GM21515 (cell line): ENCODE results near the gene P2RY6.

Source experiments
- ATAC-seq: cut with Tn5 transposase; IDR thresholded peaks from one replicate; pipeline ENCODE4 v1.9.1; 2021; ENCODE audit not compliant: unreplicated experiment

The P2RY6 gene

DNA sequence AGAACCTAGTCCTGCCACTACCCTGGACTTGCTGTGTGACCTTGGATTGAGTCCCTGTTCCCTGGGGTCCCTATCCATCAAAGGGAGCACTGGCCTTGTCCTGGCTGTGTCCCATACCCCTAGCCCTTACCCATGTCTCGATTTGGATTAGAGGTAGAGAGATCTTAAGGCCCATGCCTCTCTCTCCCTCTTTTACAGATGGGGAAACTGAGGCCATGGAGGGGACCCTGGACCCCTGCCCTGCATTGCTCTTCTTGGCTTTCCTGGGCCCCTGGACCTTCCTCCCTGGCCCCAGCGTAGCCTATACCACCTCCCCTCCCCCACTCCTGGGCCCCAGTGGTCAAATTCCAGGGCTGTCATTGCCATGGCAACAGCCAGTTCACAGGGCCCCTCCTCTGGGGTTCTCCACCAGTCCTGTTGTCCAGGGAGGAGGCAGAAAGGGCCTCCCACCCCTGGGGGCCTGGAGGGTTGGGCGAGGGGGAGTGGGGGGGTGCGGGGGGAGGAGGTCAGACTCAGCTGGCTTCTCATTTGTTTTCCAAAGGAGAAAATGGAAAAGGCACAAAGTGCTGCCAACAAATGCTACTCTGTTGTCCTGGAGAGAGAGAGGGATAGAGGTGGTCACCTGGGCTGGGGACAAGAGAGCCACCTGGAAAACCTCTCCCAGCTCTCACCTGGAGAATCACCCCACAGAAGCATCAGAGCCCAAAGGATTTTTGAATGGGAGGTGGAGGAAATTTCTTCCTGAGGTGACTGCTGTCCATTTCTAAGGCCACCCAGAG, 59.2 kb downstream of the P2RY6 start:
- ATAC-seq = no peak

- no peak for ATAC-seq
These were observed 61.0 kb downstream of the P2RY6 start for GRCh38 chr11:73333173-73333572.

DNA sequence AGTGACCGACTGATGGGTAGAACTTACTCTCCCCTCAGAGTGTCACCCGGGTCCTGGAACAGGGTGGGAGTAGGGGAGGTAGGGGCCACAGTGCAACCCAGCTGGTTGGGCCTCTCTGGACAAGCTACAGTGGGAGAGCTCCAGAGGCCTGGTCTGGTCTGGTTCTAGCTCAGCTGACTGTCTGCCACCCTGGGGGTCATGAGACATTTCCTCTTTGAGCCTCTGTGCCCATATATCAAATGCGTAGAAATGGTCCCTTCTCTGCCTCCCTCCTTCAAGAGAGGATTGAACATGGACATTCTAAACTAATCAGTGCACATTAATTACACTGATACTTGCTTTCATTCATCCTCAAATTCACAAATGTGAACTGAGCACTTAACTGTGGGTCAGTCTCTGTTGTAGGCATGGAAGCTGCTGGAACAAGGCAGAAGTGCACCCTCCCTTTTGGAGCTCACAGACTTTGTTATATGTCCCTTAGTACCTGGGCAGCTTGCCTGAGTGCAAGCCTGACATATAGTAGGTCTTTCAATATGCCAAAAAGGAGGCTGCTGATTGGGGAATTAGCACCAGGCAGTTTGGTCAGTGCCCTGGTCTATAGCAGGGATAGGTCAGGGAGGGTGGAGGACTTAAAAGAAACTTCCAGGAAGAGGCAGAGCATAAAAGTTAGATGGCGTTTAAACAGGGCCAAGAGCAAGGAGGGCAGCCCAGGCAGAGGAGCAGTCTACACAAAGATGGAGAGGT, 61.7 kb downstream of the P2RY6 start:
- ATAC-seq = no peak

DNA sequence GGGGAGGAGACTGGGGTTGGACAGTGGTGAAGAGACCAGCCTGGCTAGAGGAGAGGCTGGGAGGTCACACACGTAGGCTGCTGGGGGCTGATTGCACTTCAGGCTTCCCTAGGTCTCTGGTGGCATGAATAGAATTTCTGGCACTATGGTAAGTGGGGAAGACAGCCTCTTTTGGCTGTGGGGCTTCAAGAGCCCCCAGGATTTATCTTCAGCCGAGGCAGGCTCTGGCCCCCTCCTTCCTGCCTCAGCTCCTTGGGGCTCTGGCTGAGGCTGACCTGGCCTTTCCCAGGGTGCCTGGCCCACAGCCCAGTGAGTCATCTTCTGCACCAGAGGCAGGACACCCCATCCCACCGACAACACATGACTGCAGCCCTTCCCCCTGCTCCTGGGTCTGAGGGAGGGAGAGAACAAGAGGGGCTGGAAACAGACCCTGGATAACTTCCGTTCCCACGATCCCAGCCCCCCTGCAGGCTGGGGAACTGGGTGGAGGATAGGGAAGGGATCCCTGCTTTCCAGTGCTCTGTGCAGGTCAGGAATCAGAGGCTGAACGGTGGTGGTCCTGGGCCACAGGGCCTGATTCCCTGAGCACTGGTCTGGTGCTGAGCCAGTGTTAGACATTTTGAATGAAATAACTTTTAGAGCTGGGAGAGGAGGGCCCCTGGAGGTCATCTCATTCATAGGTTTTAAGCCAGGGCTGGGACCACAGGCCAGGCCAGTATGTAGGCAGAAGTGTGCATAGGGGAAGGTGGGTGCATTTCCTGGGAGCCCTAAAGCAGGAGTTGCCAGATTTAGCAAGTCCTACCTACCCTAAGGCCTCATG, 62.5 kb downstream of the P2RY6 start:
- ATAC-seq = no peak

DNA sequence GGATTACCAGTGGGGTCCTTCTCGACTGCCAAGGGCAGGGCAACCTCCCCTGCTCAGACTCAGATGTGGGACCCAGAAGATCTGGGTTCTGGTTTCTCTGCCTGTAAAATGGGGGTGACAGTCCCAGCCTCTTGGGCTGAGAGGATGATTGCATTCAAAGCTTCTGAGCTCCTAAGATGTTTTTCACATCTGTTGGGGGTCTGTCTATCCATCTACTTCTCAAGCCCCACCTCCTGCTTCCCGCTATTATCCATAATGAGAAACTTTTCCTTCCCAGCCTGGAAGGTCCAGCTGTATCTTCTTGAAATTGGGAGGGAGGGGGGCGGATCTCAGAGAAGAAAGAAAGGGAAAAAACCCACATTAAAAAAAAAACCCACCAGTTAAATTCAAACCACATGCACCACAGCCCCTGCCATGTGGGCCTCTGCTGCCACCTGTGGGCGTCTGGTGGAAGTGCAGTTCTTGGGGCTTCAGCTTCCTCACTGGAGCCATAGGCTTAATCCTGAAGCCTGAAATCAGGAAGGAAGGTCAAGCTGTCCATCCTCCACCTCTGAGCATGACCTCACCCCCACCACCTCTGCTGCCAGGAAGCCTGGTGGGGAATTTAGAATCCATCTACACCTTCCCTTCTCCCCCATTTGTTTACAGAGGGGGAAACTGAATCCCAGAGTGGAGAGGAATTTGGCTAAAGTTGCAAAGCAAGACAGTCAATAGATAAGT, 63.2 kb downstream of the P2RY6 start:
- no peak for ATAC-seq

- ATAC-seq = no peak
These were observed 65.7 kb downstream of the P2RY6 start for GRCh38 chr11:73337846-73338245.

GRCh38 chr11:73338279-73338678, 66.1 kb downstream of the P2RY6 start:
- ATAC-seq = no peak

DNA sequence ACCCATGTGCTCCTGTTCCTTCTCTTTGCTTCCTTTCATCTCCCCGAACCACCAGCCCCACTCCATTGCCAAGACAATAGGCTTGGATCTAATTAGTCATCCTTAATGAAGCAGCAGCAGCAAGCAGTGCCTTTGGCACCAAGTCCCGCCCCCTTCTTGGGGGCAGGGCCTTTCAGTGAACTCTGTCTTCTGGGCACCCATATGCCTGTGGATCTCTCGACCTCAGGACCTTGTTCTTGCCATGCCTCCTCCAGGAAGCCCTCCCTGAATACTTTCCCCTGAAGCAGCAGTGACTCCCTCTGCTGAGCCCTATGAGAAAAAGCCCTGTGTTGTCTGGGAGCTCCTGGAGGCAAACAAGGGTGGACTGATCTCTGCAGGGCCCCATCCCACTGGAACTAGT, 68.0 kb downstream of the P2RY6 start:
- no peak for ATAC-seq

DNA sequence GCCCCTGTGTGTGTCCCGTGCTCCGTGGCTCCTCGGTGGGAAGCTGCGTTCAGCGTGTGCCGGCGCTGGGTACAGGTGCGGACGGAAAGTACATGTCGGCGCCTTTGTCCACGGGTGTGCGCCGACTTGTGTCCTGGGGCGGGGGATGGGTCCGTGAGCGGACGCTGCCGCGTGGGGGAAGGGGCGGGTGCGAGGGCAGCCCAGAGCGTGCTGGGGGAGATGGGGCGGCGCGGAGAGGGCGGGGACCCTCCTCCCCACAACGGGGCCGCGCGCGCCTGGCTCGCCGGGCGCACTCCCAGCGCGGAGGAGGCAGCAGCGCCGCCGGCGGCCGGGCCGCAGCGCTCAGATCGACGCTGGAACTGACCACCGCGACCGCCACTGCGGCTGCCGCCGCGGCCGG, 70.5 kb downstream of the P2RY6 start:
- ATAC-seq = no peak

GRCh38 chr11:73343076-73343873, 71.1 kb downstream of the P2RY6 start:
- ATAC-seq = no peak

DNA sequence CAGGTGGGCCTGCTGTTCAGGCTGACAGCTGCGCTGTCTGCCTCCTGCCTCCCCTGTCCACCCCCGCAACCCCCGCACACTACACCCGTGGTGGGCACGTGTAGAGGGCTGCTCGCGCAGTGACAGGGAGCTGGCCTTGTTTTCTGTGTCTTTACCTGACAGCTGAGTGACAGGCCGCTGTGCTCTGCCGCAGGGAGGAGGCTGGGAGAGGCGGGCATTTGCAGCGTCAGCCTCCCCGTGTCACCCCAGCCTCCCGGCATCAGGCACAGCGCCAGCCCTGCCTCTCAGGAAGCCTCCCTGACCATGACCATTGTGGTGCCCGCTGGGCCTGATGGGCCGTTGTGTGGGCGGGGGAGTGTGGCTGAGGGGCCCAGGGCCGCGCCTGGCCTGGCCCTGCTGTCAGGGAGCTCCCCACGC, 72.1 kb downstream of the P2RY6 start:
- no peak for ATAC-seq

DNA sequence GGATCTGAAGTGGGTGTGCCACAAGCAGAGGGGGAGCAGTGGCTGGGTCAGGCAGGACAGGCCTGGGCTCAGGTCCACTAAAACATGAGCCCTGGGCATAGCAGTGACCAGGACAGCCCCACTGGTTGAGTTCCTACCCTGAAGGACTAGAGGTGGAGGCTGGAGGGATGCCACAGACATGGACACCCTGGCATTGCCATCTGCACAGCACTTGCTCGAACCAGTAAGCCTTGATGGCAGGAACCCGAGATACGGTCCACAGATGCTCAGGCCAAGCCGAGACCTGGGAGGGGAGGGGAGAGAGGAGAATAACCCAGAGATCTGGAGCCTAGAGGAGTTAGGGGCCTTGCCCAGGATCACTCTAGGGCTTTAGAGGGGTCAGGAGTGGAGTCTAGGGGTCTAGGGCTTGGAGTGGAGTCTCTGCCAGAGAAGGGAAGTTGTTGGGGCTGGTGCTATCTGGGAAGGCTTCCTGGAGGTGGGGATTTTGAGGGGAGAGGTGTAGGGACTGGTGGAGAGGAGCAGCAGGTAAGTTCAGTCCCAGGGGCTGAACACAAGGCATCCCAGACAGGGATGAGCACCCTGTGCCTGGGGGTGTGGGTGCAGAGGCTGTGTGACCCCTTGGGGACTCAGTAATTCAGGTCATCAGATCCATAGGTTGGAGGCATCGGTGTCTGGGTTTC, 73.5 kb downstream of the P2RY6 start:
- ATAC-seq = no peak

- no peak for ATAC-seq
These were observed 74.2 kb downstream of the P2RY6 start for GRCh38 chr11:73346186-73346935.

- ATAC-seq = no peak
These were observed 74.9 kb downstream of the P2RY6 start for GRCh38 chr11:73347067-73347466.
